OCI-LY3 (cell line): ENCODE measurements around the gene PRODH.
"Not testable (repeated sequence)": the region's sequence is repeated elsewhere in the genome, so short reads cannot be mapped to it uniquely, and the experiment has no call there.

Source experiments
- H2AFZ ChIP-seq: fragments of 200-600, 300-600 bp; shearing (Covaris generic); 2 replicates; pipeline ENCODE4 v1.6.0; 2014; ENCODE audit warnings: antibody characterized with exemption, low read depth, low read length
- H3K27ac ChIP-seq: fragments of 200-600, 300-600 bp; sonication (generic); 2 replicates; pipeline ENCODE4 v1.5.1; 2014; ENCODE audit warnings: mild to moderate bottlenecking, low read length, moderate library complexity, mixed read lengths
- H3K27me3 ChIP-seq: fragments of 200-600, 300-600 bp; sonication (generic); 2 replicates; pipeline ENCODE4 v1.6.1; 2014; ENCODE audit warnings: low read depth, low read length, mixed read lengths
- H3K36me3 ChIP-seq: fragments of 200-600, 300-600 bp; sonication (generic); replicated peaks from 2 replicates; pipeline ENCODE3; 2014; ENCODE audit warnings: low read depth, low read length, mixed read lengths
- H3K4me1 ChIP-seq: fragments of 300-600, 200-600 bp; sonication (generic); 2 replicates; pipeline ENCODE4 v1.6.1; 2014; ENCODE audit warnings: low read length, mixed read lengths
- H3K4me2 ChIP-seq: fragments of 200-600, 300-600 bp; sonication (generic); 2 replicates; pipeline ENCODE4 v1.6.1; 2014; ENCODE audit warnings: low read length, mixed read lengths
- H3K4me3 ChIP-seq: fragments of 300-600, 200-600 bp; sonication (generic); 2 replicates; pipeline ENCODE4 v1.5.1; 2014; ENCODE audit warnings: antibody characterized with exemption, mild to moderate bottlenecking, low read length, moderate library complexity
- H3K79me2 ChIP-seq: fragments of 300-600, 200-600 bp; shearing (Covaris generic); 2 replicates; pipeline ENCODE4 v1.6.1; 2014; ENCODE audit warnings: mild to moderate bottlenecking, low read length, mixed read lengths
- H3K9ac ChIP-seq: fragments of 300-600, 200-600 bp; shearing (Covaris generic); 2 replicates; pipeline ENCODE4 v1.6.0; 2014; ENCODE audit warnings: mild to moderate bottlenecking, low read length, moderate library complexity
- H3K9me3 ChIP-seq: fragments of 200-600, 300-600 bp; shearing (Covaris generic); 2 replicates; pipeline ENCODE4 v1.6.1; 2014; ENCODE audit warnings: low read length, mixed read lengths; ENCODE audit not compliant: insufficient read depth
- H4K20me1 ChIP-seq: fragments of 200-600, 300-600 bp; sonication (generic); 2 replicates; pipeline ENCODE4 v1.6.1; 2016; ENCODE audit warnings: low read length, mixed read lengths; ENCODE audit not compliant: insufficient read depth
- EZH2phosphoT487 ChIP-seq: fragments of 200-600 bp; shearing (Covaris generic); IDR thresholded peaks from 2 replicates; pipeline ENCODE4 v1.6.1; 2018; ENCODE audit warnings: antibody characterized with exemption, mixed run types, low read depth
- TF ChIP-seq, protein P1 (sequence below): fragments of 200-600, 300-600 bp; sonication (generic); IDR thresholded peaks from 2 replicates; pipeline ENCODE4 v1.5.1; 2014; ENCODE audit warnings: antibody characterized with exemption, low read length, low read depth

Gene PRODH

DNA sequence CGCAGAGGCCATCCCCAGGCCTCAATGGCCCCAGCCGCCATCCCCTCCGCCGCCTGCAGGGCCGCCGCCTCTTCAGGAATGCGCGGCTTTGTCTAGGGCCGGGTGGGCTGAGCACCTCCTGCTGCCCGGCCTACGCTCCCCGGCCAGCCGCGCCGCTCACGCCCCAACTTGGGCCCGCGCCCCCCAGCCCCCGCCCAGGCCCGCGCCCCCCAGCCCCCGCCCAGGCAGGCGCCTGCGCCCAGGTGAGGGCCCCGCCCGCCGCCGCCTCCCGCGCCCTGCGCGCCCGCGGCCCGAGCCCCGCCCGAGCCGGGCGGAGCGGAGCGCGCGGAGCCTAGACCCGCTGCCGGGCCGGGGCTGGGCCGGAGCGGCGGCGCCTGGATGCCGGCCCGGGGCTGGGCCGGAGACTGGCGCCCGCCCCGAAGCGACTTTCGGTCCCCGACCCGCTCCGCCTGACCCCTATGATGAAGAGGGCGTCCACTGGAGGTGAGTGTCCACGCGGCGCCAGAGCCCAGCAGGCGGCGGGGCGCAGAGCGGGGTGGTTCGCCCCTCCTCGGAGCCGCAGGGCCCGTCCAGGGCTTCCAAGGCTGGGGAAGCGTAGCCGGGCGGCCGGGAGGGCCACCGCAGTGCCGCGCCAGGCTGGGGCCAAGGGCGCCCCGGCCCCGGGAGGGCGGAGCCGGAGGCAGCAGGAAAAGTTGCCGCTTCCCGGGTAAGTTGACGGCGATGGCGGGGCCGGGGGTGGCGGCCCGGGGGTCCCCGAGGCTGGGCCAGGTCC, 34.3 kb upstream of the PRODH start:
- 0 out of 2 replicates have a peak, but pooled peaks cover 3% of the 10 kb centered on the region for H4K20me1 ChIP-seq
- no peak overlapping the region for H3K4me2 ChIP-seq
- no peaks in the 10 kb centered on the region for H3K79me2 ChIP-seq
- H3K4me1 ChIP-seq: no peaks in the 10 kb centered on the region
- no peaks in the 10 kb centered on the region for H3K36me3 ChIP-seq
- TF ChIP-seq, protein P1, sequence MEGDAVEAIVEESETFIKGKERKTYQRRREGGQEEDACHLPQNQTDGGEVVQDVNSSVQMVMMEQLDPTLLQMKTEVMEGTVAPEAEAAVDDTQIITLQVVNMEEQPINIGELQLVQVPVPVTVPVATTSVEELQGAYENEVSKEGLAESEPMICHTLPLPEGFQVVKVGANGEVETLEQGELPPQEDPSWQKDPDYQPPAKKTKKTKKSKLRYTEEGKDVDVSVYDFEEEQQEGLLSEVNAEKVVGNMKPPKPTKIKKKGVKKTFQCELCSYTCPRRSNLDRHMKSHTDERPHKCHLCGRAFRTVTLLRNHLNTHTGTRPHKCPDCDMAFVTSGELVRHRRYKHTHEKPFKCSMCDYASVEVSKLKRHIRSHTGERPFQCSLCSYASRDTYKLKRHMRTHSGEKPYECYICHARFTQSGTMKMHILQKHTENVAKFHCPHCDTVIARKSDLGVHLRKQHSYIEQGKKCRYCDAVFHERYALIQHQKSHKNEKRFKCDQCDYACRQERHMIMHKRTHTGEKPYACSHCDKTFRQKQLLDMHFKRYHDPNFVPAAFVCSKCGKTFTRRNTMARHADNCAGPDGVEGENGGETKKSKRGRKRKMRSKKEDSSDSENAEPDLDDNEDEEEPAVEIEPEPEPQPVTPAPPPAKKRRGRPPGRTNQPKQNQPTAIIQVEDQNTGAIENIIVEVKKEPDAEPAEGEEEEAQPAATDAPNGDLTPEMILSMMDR: no peak
- TF ChIP-seq EZH2phosphoT487: no peak
- H3K27me3 ChIP-seq: no peaks in the 10 kb centered on the region
- no peak overlapping the region for H3K9ac ChIP-seq
- no peak overlapping the region for H2AFZ ChIP-seq
- H3K4me3 ChIP-seq: no peak overlapping the region
- no peak overlapping the region for H3K27ac ChIP-seq
- no peaks in the 10 kb centered on the region for H3K9me3 ChIP-seq

GRCh38 chr22:18969158-18969942, 33.3 kb upstream of the PRODH start:
- H3K27me3 ChIP-seq, H3K36me3 ChIP-seq, H3K9ac ChIP-seq, H4K20me1 ChIP-seq, H3K27ac ChIP-seq, H3K4me3 ChIP-seq, H3K4me1 ChIP-seq, H3K9me3 ChIP-seq, H2AFZ ChIP-seq, H3K79me2 ChIP-seq, H3K4me2 ChIP-seq: not testable (repeated sequence)

- Histone ChIP-seq H3K27ac (no peak overlapping the region), H3K9me3 (no peaks in the 10 kb centered on the region), H3K9ac (no peak overlapping the region), H2AFZ (no peak overlapping the region), H3K79me2 (no peaks in the 10 kb centered on the region), H3K36me3 (no peaks in the 10 kb centered on the region), H3K4me1 (no peaks in the 10 kb centered on the region), H3K4me2 (no peak overlapping the region), H4K20me1 (0 out of 2 replicates have a peak, but pooled peaks cover 3% of the 10 kb centered on the region), H3K27me3 (no peaks in the 10 kb centered on the region), H3K4me3 (no peak overlapping the region)
- TF ChIP-seq, protein P1: no peak
- TF ChIP-seq EZH2phosphoT487: no peak
Observed at GRCh38 chr22:18968011-18968749, 32.1 kb upstream of the PRODH start.

GRCh38 chr22:18967391-18968010, 31.4 kb upstream of the PRODH start:
- not testable (repeated sequence) for H3K27me3 ChIP-seq, H3K79me2 ChIP-seq, H3K4me1 ChIP-seq, H3K4me3 ChIP-seq, H3K27ac ChIP-seq, H3K9me3 ChIP-seq, H3K4me2 ChIP-seq, H3K9ac ChIP-seq, H3K36me3 ChIP-seq, H4K20me1 ChIP-seq, H2AFZ ChIP-seq
